ENCODE results near the gene FGF12.

FGF12 gene

GRCh38 chr3:192339214-192339613 is 388.1 kb downstream of the FGF12 start:
- no peak for DNase-seq (ENCODE audit: low read depth in 2 of 2)

DNA sequence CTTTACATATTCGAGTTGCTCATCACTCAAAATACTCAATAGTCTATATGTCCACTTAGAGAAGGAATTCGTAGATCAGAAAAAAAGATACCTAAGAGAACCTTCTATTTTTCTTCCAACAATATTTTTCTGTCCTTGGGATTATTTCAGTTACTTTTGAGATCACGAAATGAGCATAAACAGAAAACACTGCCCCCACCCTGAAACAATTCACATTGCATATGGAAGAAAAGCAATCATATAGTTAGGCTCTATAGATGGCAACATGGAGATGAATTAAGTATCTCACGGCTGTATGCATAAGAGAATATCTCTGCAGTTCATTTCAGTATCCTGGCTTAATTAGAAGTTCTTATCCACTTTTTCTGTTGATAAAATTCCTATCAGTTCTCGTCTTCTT is 391.1 kb downstream of the FGF12 start:
- DNase-seq (ENCODE audit: low read depth in 2 of 2): no peak

DNA sequence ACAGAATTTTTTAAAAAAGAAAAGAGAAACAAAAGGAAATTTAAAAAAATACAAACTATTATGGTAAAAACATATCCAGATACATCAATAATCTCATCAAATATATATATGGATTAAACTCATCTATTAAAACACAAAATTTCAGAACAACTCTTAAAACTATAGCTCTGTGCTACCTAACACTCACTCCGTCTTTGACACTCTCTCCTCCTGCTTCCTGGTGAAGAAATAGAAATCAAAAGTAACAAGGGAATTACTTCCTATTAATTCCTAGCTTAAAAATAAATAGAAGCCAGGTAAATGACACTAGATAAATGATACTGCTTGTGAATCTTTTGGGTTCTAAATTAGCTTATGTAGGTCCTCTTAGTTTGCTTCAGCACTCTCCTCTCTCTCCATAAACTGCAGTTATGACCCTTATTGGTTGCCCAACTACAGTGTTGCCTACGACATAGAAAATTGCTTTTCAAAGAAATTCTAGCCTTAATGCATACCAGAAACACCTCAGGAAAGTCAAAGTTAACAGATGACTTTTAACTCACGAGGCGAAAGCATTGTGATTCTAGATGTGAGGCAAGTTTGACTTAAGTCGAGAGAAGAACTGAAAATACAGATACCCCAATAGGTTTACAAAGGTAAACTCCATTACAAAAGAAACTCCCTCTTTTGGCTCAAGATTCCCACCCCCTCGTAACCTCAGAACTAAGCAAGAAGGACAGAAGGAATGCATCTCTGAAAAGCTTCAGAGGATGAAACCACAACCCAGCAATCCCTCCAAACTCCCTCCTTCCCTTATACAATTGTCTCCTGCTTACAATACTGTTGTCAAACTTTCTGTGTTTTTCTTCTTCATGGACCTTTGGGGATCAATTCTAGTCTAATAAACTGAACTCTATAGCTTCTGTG is 394.7 kb downstream of the FGF12 start:
- no peak for DNase-seq (ENCODE audit: low read depth in 2 of 2)

GRCh38 chr3:192331749-192332385 is 395.5 kb downstream of the FGF12 start:
- no peak for DNase-seq (ENCODE audit: low read depth in 2 of 2)

GRCh38 chr3:192326656-192327055 is 400.7 kb downstream of the FGF12 start:
- no peak for DNase-seq (ENCODE audit: low read depth in 2 of 2)

GRCh38 chr3:192317564-192317963 is 409.8 kb downstream of the FGF12 start:
- no peak for DNase-seq (ENCODE audit: low read depth in 2 of 2)

GRCh38 chr3:192313605-192314004 is 413.7 kb downstream of the FGF12 start:
- no peak for DNase-seq (ENCODE audit: low read depth in 2 of 2)

GRCh38 chr3:192307631-192308030 is 419.7 kb downstream of the FGF12 start:
- no peak for DNase-seq (ENCODE audit: low read depth in 2 of 2)

DNA sequence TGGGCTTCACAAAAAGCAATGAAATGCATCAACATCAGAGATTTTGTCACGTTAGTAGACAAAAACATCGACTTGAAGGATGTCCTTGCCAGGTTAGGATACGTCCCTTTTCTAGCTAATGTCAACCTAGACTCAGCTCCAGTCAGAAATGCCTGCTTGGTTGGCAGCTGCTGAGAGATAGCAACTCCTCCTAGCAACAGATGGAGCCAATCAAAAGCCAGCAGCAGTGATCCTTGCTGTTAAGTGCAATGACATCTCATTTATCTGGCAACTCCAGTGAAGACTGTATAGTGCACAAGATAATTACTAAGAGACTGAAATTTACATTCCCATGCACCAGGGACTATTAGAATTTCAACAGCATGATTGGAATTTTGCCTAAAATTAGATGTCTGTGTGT is 424.1 kb downstream of the FGF12 start:
- DNase-seq (ENCODE audit: low read depth in 2 of 2): no peak

GRCh38 chr3:192302721-192303120 is 424.6 kb downstream of the FGF12 start:
- no peak for DNase-seq (ENCODE audit: low read depth in 2 of 2)

- DNase-seq (ENCODE audit: low read depth in 2 of 2): no peak
Observed at GRCh38 chr3:192299921-192300320, 427.4 kb downstream of the FGF12 start.

DNA sequence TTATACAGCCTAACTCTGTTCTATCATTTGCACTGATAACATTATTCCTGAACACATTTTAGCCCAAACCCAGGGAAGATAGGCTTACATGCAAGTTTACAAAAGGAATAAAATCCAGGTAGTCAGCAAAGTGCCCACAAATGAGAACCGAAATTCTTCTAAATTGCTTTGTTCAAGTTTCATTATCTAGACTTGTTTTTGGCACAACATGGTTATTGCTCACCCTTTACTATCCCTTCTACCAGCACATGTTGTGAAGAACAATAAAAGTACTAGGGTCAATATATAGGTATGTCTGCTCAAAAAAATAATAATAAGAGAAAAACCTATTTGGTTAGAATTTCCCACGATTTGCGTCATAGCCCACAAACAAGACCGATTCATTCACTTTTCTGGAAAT is 430.5 kb downstream of the FGF12 start:
- no peak for DNase-seq (ENCODE audit: low read depth in 2 of 2)

- DNase-seq (ENCODE audit: low read depth in 2 of 2): no peak
Observed at GRCh38 chr3:192284443-192285072, 442.8 kb downstream of the FGF12 start.

- no peak for DNase-seq (ENCODE audit: low read depth in 2 of 2)
Observed at GRCh38 chr3:192281207-192281880, 446.0 kb downstream of the FGF12 start.

GRCh38 chr3:192279664-192280063 is 447.7 kb downstream of the FGF12 start:
- DNase-seq (ENCODE audit: low read depth in 2 of 2): no peak

GRCh38 chr3:192277477-192277876 is 449.9 kb downstream of the FGF12 start:
- no peak for DNase-seq (ENCODE audit: low read depth in 2 of 2)

DNA sequence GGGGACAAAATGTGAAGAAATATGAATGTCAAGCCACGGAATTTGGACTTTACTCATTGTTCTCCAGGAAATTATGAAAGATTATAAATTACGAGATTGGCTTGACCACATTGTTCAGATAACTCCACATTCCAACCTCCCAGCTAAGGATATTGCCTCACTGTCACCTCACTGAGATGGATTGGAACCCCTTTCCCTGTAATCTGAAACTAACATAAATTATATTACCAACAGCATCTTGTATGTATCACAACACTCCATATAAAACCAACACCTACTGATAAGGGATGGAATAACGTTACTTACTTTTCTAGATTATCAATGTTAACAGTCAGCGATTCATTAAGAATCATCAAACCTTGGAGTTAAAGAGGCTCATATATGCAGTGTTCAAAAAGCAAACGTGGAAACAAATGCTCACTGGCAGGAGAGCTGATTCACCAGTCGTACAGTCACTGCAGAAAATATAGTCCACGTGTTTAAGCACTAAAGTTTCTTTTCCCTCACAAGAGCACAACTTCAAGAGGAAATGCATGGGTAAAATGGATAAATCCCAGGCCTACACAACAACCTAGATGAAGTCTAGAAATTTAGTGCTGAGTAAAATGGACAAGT is 451.5 kb downstream of the FGF12 start:
- no peak for DNase-seq (ENCODE audit: low read depth in 2 of 2)

GRCh38 chr3:192273697-192274010 is 453.7 kb downstream of the FGF12 start:
- DNase-seq (ENCODE audit: low read depth in 2 of 2): no peak

- no peak for DNase-seq (ENCODE audit: low read depth in 2 of 2)
Observed at GRCh38 chr3:192273001-192273696, 454.2 kb downstream of the FGF12 start.

GRCh38 chr3:192262001-192262400 is 465.3 kb downstream of the FGF12 start:
- no peak for DNase-seq (ENCODE audit: low read depth in 2 of 2)

DNA sequence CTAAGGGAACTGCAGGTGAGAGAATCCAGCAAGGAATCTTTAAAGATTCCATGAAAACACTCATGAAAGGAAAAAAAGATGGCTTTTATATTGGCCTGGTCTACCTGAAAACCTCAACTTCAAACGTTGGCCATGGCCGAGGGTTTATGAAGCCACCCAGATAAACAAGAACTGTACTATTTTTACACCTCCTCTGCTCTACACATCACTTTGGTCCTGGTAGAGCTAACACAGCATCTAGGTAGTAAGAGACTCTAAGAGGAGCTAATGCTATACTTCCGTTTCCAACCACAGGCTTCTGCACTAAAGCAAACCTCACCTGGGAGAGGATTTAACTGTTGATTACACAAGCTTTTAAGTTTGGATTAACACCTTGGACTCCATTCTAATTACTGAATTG is 466.2 kb downstream of the FGF12 start:
- no peak for DNase-seq (ENCODE audit: low read depth in 2 of 2)

Measured in stimulated activated CD4-positive, alpha-beta T cell treated with anti-CD3 and anti-CD28 coated beads, Interleukin-1b, Interleukin-23, amount 100 ng/mL, for 4 hours (primary cell).